ENCODE results near the gene CYSRT1.

GRCh38 chr9:137271696-137272076, 46.7 kb downstream of the CYSRT1 start:
- TF ChIP-seq, protein P1, sequence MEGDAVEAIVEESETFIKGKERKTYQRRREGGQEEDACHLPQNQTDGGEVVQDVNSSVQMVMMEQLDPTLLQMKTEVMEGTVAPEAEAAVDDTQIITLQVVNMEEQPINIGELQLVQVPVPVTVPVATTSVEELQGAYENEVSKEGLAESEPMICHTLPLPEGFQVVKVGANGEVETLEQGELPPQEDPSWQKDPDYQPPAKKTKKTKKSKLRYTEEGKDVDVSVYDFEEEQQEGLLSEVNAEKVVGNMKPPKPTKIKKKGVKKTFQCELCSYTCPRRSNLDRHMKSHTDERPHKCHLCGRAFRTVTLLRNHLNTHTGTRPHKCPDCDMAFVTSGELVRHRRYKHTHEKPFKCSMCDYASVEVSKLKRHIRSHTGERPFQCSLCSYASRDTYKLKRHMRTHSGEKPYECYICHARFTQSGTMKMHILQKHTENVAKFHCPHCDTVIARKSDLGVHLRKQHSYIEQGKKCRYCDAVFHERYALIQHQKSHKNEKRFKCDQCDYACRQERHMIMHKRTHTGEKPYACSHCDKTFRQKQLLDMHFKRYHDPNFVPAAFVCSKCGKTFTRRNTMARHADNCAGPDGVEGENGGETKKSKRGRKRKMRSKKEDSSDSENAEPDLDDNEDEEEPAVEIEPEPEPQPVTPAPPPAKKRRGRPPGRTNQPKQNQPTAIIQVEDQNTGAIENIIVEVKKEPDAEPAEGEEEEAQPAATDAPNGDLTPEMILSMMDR (IDR thresholded peaks at IDR 0.05): no peak
- TF ChIP-seq YY1 (IDR thresholded peaks at IDR 0.05; ENCODE audit: low read depth) (no peak), SMC3 (IDR thresholded peaks at IDR 0.05; ENCODE audit: low read depth, low read length) (no peak)
